GM23338 (cell line): ENCODE results near the gene MAN1C1. TPM values are rescaled to one million over a fixed set of nuclear protein-coding genes. Genes with fewer than 3 reads are reported as not detected.

Source experiments
- ATAC-seq: fragments of 200-7000 bp; cut with Tn5 transposase; 3 replicates; pipeline ENCODE4 v1.9.1; 2020
- DNase-seq: peaks from one replicate; pipeline ENCODE4 v3.0.0-alpha.2; 2015; ENCODE audit warnings: low spot score
- H2AFZ ChIP-seq: fragments of 200-600 bp; sonication (generic); 2 replicates; pipeline ENCODE4 v1.8.0; 2016; ENCODE audit warnings: antibody characterized with exemption, mild to moderate bottlenecking, moderate library complexity
- H3F3A ChIP-seq: fragments of 200-600 bp; sonication (generic); replicated peaks from 2 replicates; pipeline ENCODE4 v1.8.0; 2017; ENCODE audit warnings: antibody characterized with exemption, mixed run types, low read depth
- H3K27ac ChIP-seq: fragments of 200-600 bp; sonication (generic); 2 replicates; pipeline ENCODE4 v1.6.1; 2016; ENCODE audit warnings: low read depth
- H3K27me3 ChIP-seq: fragments of 200-600 bp; sonication (generic); 2 replicates; pipeline ENCODE4 v1.8.0; 2016; ENCODE audit warnings: mild to moderate bottlenecking, mixed run types, moderate library complexity; ENCODE audit not compliant: insufficient read depth
- H3K36me3 ChIP-seq: fragments of 200-600 bp; sonication (generic); 2 replicates; pipeline ENCODE4 v1.8.0; 2016; ENCODE audit warnings: mild to moderate bottlenecking; ENCODE audit not compliant: insufficient read depth
- H3K4me1 ChIP-seq: fragments of 200-600 bp; sonication (generic); 2 replicates; pipeline ENCODE4 v1.8.0; 2016; ENCODE audit warnings: mild to moderate bottlenecking, moderate library complexity; ENCODE audit not compliant: insufficient read depth
- H3K4me2 ChIP-seq: fragments of 200-600 bp; sonication (generic); 2 replicates; pipeline ENCODE4 v1.7.1; 2017; ENCODE audit warnings: mixed run types
- H3K4me3 ChIP-seq: fragments of 200-600 bp; sonication (generic); 2 replicates; pipeline ENCODE4 v1.6.1; 2016; ENCODE audit warnings: mixed run types
- H3K79me2 ChIP-seq: fragments of 200-600 bp; sonication (generic); replicated peaks from 2 replicates; pipeline ENCODE4 v1.8.0; 2017; ENCODE audit warnings: mild to moderate bottlenecking; ENCODE audit not compliant: insufficient read depth
- H3K9me2 ChIP-seq: fragments of 200-600 bp; sonication (generic); 2 replicates; pipeline ENCODE4 v1.8.0; 2017; ENCODE audit not compliant: insufficient read depth
- H4K20me1 ChIP-seq: fragments of 200-600 bp; sonication (generic); replicated peaks from 2 replicates; pipeline ENCODE4 v1.8.0; 2017; ENCODE audit warnings: mild to moderate bottlenecking; ENCODE audit not compliant: insufficient read depth
- H3K27ac Mint-ChIP-seq: 2 replicates; pipeline ENCODE4 v1.8.0; 2020; ENCODE audit warnings: inconsistent platforms, mild to moderate bottlenecking, moderate library complexity, mixed read lengths
- H3K27me3 Mint-ChIP-seq: 3 replicates; pipeline ENCODE4 v1.8.0; 2022; ENCODE audit warnings: low read depth, mild to moderate bottlenecking, moderate library complexity, mixed read lengths, inconsistent platforms; ENCODE audit not compliant: insufficient read depth, poor library complexity
- H3K36me3 Mint-ChIP-seq: 3 replicates; pipeline ENCODE4 v1.8.0; 2021; ENCODE audit warnings: low read depth, mild to moderate bottlenecking, inconsistent platforms, moderate library complexity, mixed read lengths
- H3K4me1 Mint-ChIP-seq: 3 replicates; pipeline ENCODE4 v1.8.0; 2020; ENCODE audit warnings: mild to moderate bottlenecking, inconsistent platforms, mixed read lengths
- H3K4me3 Mint-ChIP-seq: 3 replicates; pipeline ENCODE4 v1.8.0; 2021; ENCODE audit warnings: moderate library complexity, mild to moderate bottlenecking, inconsistent platforms, mixed read lengths
- H3K9me3 Mint-ChIP-seq: 3 replicates; pipeline ENCODE4 v1.8.0; 2020; ENCODE audit warnings: moderate library complexity, mild to moderate bottlenecking, inconsistent platforms, mixed read lengths
- CREB1 ChIP-seq: fragments of 250-450 bp; sonication (Bioruptor Pico); IDR thresholded peaks from 2 replicates; pipeline ENCODE4 v1.5.0; 2020; ENCODE audit warnings: low read depth, mild to moderate bottlenecking, moderate library complexity
- CTCF ChIP-seq, 2 experiments: fragments of 200-600 bp in 1 of 2; sonication (generic) in 1 of 2; conservative IDR thresholded peaks; 2 replicates each; pipeline versions ENCODE4 v1.5.1 to v1.6.1; 2016 to 2017; ENCODE audit warnings: antibody characterized with exemption in 2 of 2, low read depth in 2 of 2, mild to moderate bottlenecking in 2 of 2, moderate library complexity in 1 of 2
- EZH2 ChIP-seq: fragments of 200-600 bp; sonication (generic); IDR thresholded peaks from one replicate; pipeline ENCODE4 v1.8.0; 2017; ENCODE audit warnings: antibody characterized with exemption, mild to moderate bottlenecking, low read depth; ENCODE audit not compliant: unreplicated experiment
- EZH2phosphoT487 ChIP-seq: fragments of 200-600 bp; sonication (generic); IDR thresholded peaks from one replicate; pipeline ENCODE4 v1.8.1; 2018; ENCODE audit warnings: antibody characterized with exemption; ENCODE audit not compliant: unreplicated experiment
- JUNB ChIP-seq: IDR thresholded peaks from one replicate; pipeline ENCODE4 v1.6.1; 2016; ENCODE audit warnings: antibody characterized with exemption; ENCODE audit not compliant: unreplicated experiment
- NANOG ChIP-seq: IDR thresholded peaks from 2 replicates; pipeline ENCODE4 v1.6.1; 2016; ENCODE audit warnings: antibody characterized with exemption, borderline replicate concordance
- POLR2AphosphoS5 ChIP-seq: IDR thresholded peaks from 2 replicates; pipeline ENCODE4 v1.6.1; 2016; ENCODE audit warnings: antibody characterized with exemption, low read depth
- REST ChIP-seq: IDR thresholded peaks from one replicate; pipeline ENCODE4 v1.6.1; 2018; ENCODE audit warnings: antibody characterized with exemption; ENCODE audit not compliant: unreplicated experiment
- STAT1 ChIP-seq: IDR thresholded peaks from one replicate; pipeline ENCODE4 v1.6.1; 2016; ENCODE audit warnings: antibody characterized with exemption; ENCODE audit not compliant: unreplicated experiment
- ZNF114 ChIP-seq: fragments of 250-450 bp; sonication (Bioruptor Pico); IDR thresholded peaks from 2 replicates; pipeline ENCODE4 v1.5.0; 2020; ENCODE audit warnings: mild to moderate bottlenecking, moderate library complexity
- ZNF331 ChIP-seq: fragments of 250-450 bp; sonication (Bioruptor Pico); IDR thresholded peaks from 2 replicates; pipeline ENCODE4 v1.5.0; 2020; ENCODE audit warnings: low read depth, mild to moderate bottlenecking, moderate library complexity
- polyA plus RNA-seq: library from polyadenylated mRNA; unstranded; fragments of >200 nt; fragmentation: Nextera tagmentation; extraction: Ambion mirVana; gene quantifications from 2 replicates; pipeline ENCODE4 v1.2.1, GENCODE V29; 2016
- total RNA-seq: library from RNA; depleted of rRNA; stranded (reverse); fragments of >200 nt; shearing (Covaris generic); gene quantifications from 2 replicates; pipeline ENCODE4 v1.2.3, GENCODE V29; 2014
- TF ChIP-seq, protein P1 (sequence below): IDR thresholded peaks from 2 replicates; pipeline ENCODE4 v1.6.1; 2016; ENCODE audit warnings: antibody characterized with exemption

The MAN1C1 gene
- total and polyA plus RNA-seq, 2 experiments from 2014 or later, result 5.4 to 13.6 TPM

DNA sequence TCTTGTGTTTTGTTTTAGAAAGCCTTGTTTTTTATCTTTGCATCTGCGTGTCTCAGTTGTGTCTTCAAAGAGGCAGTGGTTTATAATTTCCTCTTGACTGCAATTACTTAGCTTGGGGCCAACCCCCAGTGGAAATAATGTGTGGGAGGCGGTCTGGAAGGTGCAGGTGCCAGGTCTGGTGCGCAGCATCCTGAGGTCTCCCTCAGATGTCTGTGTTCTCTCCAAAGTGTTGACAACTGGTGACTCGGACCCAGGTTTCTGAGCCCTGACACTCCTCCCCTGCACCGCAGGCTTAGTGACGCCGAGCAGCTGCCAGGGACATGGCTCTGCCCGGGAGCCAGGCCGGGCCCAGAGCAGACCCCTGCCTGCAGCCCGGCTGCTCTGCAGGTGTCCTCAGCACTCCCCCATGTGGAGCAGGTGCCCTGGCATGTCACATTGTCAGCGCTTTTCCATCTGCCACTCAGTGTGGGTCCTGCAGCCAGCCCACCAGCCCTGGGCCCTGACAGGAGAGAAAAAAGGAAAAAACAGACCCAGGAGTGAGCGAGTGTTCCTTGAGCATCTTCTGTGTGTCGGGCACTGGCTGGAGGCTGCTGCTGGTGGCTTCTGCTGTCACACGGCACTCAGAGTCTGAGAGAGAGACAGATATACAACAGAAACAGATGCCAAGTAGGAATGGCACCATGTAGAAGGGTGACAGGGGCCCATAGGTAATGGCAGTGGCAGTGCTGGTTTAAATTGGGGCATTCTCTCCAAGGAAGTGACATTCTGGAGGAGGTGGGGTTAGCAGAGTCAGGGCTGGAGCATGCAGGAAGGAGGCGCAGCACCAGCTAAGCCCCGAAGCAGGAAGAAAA, 158.6 kb downstream of the MAN1C1 start (continued):
- TF ChIP-seq EZH2phosphoT487 (no peak), JUNB (no peak), ZNF114 (CRISPR knock-in tag) (no peak), CREB1 (CRISPR knock-in tag) (no peak), ZNF331 (no peak), EZH2 (no peak), NANOG (no peak)

DNA sequence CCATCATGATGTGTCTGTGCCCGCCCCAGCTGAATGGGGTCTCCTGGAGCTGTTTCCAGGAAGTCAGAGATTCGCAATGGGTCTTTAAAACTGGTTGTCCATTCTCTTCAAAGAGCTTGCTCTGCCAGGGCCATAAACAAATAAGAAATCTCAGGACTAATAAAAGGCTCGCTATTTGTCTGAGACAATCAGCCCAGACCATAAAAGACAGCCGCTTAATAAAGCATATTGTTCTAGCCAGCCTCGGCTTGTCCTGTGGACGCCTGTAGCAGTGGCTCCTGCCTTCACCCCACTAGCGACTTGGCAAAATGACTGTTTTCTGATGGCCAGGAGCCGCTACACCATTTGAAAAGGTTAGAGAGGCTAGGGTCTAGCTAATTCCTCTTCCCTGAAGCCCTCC, 162.8 kb downstream of the MAN1C1 start:
- Histone ChIP-seq H3K36me3 (no peaks in the 10 kb centered on the region), H3F3A (peaks cover 7% of the 10 kb centered on the region), H3K27ac (peak overlapping the region; percentile 45; the same call in 1 of the 2 replicates), H3K27me3 (no peaks in the 10 kb centered on the region), H2AFZ (no peak overlapping the region), H3K4me2 (no peak overlapping the region), H4K20me1 (no peaks in the 10 kb centered on the region), H3K9me2 (no peaks in the 10 kb centered on the region), H3K79me2 (no peaks in the 10 kb centered on the region), H3K4me1 (peaks cover 19% of the 10 kb centered on the region), H3K4me3 (no peak overlapping the region)
- ATAC-seq, result no peak
- Mint-ChIP-seq H3K27me3 (peaks cover 23% of the 10 kb centered on the region), H3K4me3 (no peak overlapping the region), H3K4me1 (peaks cover 57% of the 10 kb centered on the region), H3K27ac (no peak overlapping the region), H3K9me3 (no peaks in the 10 kb centered on the region), H3K36me3 (no peaks in the 10 kb centered on the region)
- no peak for DNase-seq
- TF ChIP-seq EZH2phosphoT487 (no peak), ZNF114 (CRISPR knock-in tag) (no peak), REST (no peak), CTCF (conservative IDR thresholded peaks at IDR 0.05; ENCODE audit: low read depth in 2 of 2) (no peak), POLR2AphosphoS5 (no peak), NANOG (no peak), CREB1 (CRISPR knock-in tag) (no peak), STAT1 (no peak)
- TF ChIP-seq, protein P1, sequence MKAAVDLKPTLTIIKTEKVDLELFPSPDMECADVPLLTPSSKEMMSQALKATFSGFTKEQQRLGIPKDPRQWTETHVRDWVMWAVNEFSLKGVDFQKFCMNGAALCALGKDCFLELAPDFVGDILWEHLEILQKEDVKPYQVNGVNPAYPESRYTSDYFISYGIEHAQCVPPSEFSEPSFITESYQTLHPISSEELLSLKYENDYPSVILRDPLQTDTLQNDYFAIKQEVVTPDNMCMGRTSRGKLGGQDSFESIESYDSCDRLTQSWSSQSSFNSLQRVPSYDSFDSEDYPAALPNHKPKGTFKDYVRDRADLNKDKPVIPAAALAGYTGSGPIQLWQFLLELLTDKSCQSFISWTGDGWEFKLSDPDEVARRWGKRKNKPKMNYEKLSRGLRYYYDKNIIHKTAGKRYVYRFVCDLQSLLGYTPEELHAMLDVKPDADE, result no peak
